OCI-LY7 (cell line): ENCODE measurements around the gene GNAO1.

Experiments used
- CTCF ChIP-seq: fragments of 200-600 bp; sonication (generic); conservative IDR thresholded peaks from 2 replicates; pipeline ENCODE4 v1.5.1; 2014; ENCODE audit warnings: mild to moderate bottlenecking, antibody characterized with exemption, low read length, moderate library complexity, mixed read lengths
- EZH2phosphoT487 ChIP-seq: fragments of 200-600 bp; sonication (generic); IDR thresholded peaks from 2 replicates; pipeline ENCODE4 v1.6.1; 2018; ENCODE audit warnings: low read depth, borderline replicate concordance, mild to moderate bottlenecking, mixed run types, antibody characterized with exemption, low read length, moderate library complexity, mixed read lengths

- no peak for TF ChIP-seq CTCF
- TF ChIP-seq EZH2phosphoT487, result no peak
These were observed 93.2 kb downstream of the GNAO1 start for GRCh38 chr16:56284521-56284920.
